Esophagus squamous epithelium (tissue), 5 donors: ENCODE measurements around the gene LGI4. TPM values are rescaled to one million over a fixed set of nuclear protein-coding genes. Genes with fewer than 3 reads are reported as not detected.

Source experiments
- DNase-seq: peaks from one replicate; lab custom pipeline; 2025; lab: John Stamatoyannopoulos, UW
- H3K27ac ChIP-seq, 4 donors: fragments of 200-600 bp; sonication (generic); one replicate each; pipeline ENCODE4 v1.5.1; 2016 to 2019; ENCODE audit warnings: mild to moderate bottlenecking in 1 of 4
- H3K27me3 ChIP-seq, 4 donors: fragments of 200-600 bp; sonication (generic); 1 replicate in 3 of 4; 2 replicates in 1 of 4; pipeline versions ENCODE4 v1.5.1 to v1.6.0; 2017 to 2021; ENCODE audit warnings: antibody characterized with exemption in 1 of 4
- H3K36me3 ChIP-seq, 3 donors: fragments of 200-600 bp; sonication (generic); one replicate each; pipeline ENCODE4 v1.5.1; 2016 to 2019
- H3K4me1 ChIP-seq, 3 donors: fragments of 200-600 bp; sonication (generic); one replicate each; pipeline ENCODE4 v1.5.1; 2017 to 2019
- H3K4me3 ChIP-seq, 4 donors: fragments of 200-600 bp; sonication (generic); 1 replicate in 3 of 4; 2 replicates in 1 of 4; pipeline ENCODE4 v1.5.1; 2016 to 2019; ENCODE audit warnings: mild to moderate bottlenecking in 2 of 4, moderate library complexity in 1 of 4
- H3K9me3 ChIP-seq, 3 donors: fragments of 200-600 bp; sonication (generic); one replicate each; pipeline ENCODE4 v1.5.1; 2016 to 2019
- POLR2A ChIP-seq, 4 donors: fragments of 450-650 bp; IDR thresholded peaks; one replicate each; pipeline ENCODE4 v1.6.1; 2017; ENCODE audit warnings: antibody characterized with exemption in 4 of 4, mild to moderate bottlenecking in 4 of 4, moderate library complexity in 3 of 4
- WGBS, 2 donors: methylation state at CpG; one replicate each; pipeline ENCODE4 v1.1.5; 2018; 5-methylcytosine and 5-hydroxymethylcytosine counted together
- intact Hi-C: fragments of 100-400 bp; cut with DNase I; formaldehyde crosslinking; loops from one replicate; pipeline ENCODE4 v1.15.0; 2022
- total RNA-seq, 4 donors: library from RNA; depleted of rRNA; stranded (reverse); fragments of >200 nt; gene quantifications; one replicate each; pipeline ENCODE4 v1.1.0, GENCODE V29; 2016
- TF ChIP-seq, protein P1 (sequence below), 6 experiments: fragments of 450-650 bp in 4 of 6; fragments of 200-600 bp in 2 of 6; sonication (generic) in 2 of 6; IDR thresholded peaks; one replicate each; pipeline ENCODE4 v1.5.1; 2016 to 2019; ENCODE audit warnings: antibody characterized with exemption in 6 of 6, mild to moderate bottlenecking in 4 of 6, moderate library complexity in 4 of 6
- donor health status: DM: yes; HTN: yes; CAD: no.

LGI4 gene
- total RNA-seq, 4 donors from 2014 or later, result 1.3 to 8.2 (median 1.6) TPM

DNA sequence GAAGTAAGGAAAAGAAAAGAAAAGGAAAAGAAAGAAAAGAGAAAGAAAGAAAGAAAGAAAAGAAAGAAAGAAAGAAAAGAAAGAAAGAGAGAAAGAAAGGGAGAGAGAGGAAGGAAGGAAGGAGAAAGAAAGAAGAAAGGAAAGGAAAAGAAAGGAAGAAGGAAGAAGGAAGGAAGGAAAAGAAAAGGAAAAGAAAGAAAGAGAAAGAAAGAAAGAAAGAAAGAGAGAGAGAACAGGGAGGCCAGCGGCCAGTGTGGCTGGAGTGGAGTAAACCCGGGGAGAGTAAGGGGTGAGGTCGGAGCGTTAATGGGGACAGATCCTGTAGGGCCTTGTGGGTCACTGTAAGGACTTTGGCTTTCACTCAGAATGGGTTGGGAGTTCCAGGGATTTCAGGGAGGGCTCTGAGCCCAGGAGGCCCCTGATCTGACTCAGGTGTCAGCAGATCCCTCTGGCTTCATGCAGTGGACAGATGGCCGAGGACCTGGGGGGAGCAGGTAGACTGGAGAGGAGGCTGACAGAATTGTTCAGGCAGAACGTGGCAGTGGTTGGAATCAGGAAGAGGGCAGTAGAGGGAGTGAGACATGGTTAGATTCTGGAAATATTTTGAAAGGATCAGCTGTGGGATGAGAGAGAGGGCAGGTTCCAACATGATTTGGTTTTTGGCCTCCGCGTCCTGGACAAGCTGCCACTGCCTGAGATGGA lies 39.0 kb downstream of the LGI4 start:
- intact Hi-C loops, result no loop called here
- peak overlapping the region; percentile 69 to 80 (median 76) for H3K27ac ChIP-seq
- TF ChIP-seq, protein P1, sequence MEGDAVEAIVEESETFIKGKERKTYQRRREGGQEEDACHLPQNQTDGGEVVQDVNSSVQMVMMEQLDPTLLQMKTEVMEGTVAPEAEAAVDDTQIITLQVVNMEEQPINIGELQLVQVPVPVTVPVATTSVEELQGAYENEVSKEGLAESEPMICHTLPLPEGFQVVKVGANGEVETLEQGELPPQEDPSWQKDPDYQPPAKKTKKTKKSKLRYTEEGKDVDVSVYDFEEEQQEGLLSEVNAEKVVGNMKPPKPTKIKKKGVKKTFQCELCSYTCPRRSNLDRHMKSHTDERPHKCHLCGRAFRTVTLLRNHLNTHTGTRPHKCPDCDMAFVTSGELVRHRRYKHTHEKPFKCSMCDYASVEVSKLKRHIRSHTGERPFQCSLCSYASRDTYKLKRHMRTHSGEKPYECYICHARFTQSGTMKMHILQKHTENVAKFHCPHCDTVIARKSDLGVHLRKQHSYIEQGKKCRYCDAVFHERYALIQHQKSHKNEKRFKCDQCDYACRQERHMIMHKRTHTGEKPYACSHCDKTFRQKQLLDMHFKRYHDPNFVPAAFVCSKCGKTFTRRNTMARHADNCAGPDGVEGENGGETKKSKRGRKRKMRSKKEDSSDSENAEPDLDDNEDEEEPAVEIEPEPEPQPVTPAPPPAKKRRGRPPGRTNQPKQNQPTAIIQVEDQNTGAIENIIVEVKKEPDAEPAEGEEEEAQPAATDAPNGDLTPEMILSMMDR (IDR thresholded peaks at IDR 0.05), result peak in 1 of 6 experiments; percentile 24
- TF ChIP-seq POLR2A (IDR thresholded peaks at IDR 0.05), result no peak
- H3K36me3 ChIP-seq, result no peaks in the 10 kb centered on the region
- 23 to 37% methylated on average over 8 of the region's 8 CpGs for WGBS, 2 donors
- H3K4me3 ChIP-seq, result no peak overlapping the region
- no peaks in the 10 kb centered on the region for H3K9me3 ChIP-seq
- no peak for DNase-seq
- H3K4me1 ChIP-seq, result peaks cover 16 to 80% (median 25%) of the 10 kb centered on the region in 3 donors
- peaks cover 0 to 7% (median 0%) of the 10 kb centered on the region in 4 donors for H3K27me3 ChIP-seq

DNA sequence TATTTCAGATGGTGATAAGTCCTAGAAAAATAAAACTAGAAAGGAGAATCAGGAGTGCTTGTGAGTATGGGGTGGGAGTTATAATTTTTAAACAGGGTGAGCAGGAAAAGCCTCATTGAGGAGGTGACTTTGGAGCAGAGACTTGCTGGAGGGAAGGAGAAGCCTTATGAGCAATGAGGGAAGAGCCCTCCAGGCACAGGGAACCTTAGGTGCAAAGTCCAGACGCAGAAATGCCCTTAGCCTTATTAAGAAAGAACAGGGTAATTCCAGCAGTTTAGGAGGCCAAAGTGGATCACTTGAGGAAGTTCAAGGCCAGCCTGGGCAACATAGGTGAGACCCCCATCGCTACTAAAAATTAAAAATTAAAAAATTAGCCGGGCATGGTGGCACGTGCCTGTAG lies 40.2 kb downstream of the LGI4 start:
- TF ChIP-seq POLR2A (IDR thresholded peaks at IDR 0.05), result no peak
- TF ChIP-seq, protein P1 (IDR thresholded peaks at IDR 0.05), result no peak
- Histone ChIP-seq H3K4me3 (no peak overlapping the region), H3K4me1 (peaks cover 23 to 89% (median 32%) of the 10 kb centered on the region in 3 donors), H3K36me3 (no peaks in the 10 kb centered on the region), H3K27ac (peak overlapping the region in 1 of 4 donors; percentile 80), H3K9me3 (no peaks in the 10 kb centered on the region), H3K27me3 (peaks cover 0 to 18% (median 0%) of the 10 kb centered on the region in 4 donors)
- intact Hi-C loops, result no loop called here
- 86 to 91% methylated on average over 4 of the region's 4 CpGs for WGBS, 2 donors
- no peak for DNase-seq

DNA sequence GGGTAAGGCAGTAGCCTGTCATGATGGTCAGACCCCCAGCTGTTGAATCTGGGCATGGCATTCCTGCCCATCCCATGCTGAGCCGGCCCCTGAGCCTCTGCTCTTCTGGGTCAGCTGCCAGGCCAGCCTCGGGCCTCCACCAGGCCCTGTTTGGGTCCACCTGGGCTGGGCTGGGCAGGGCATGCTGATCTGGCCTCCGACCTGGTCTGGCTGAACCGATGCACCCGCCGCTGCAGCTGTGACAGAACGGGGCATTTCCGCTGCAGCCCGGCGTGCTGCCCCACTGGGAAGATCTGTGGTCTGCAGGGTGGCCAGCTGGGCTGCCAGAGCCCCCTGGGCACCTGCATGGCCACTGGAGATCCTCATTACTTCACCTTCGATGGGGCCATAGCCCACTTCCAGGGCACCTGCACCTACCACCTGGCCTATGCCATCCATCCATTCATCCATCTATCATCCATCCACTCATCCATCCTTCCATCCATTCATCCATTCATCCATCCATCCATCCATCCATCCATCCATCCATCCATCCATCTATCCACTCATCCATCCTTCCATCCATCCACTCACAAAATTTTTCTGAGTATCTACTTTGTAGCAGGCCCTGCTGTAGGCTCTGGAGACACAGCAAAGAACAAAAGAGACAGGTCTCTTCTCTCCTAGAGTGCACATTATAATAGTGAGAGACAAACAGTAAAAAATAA lies 40.8 kb downstream of the LGI4 start:
- WGBS, 2 donors, result 85 to 90% methylated on average over 1 of the region's 11 CpGs
- TF ChIP-seq, protein P1 (IDR thresholded peaks at IDR 0.05), result no peak
- no peak for TF ChIP-seq POLR2A (IDR thresholded peaks at IDR 0.05)
- Histone ChIP-seq H3K9me3 (no peaks in the 10 kb centered on the region), H3K4me1 (peaks cover 23 to 83% (median 32%) of the 10 kb centered on the region in 3 donors), H3K36me3 (no peaks in the 10 kb centered on the region), H3K27me3 (peaks cover 0 to 24% (median 0%) of the 10 kb centered on the region in 4 donors), H3K4me3 (no peak overlapping the region), H3K27ac (peak overlapping the region in 1 of 4 donors; percentile 80)
- DNase-seq, result no peak
- intact Hi-C loops, result no loop called here

- H3K36me3 ChIP-seq, result no peaks in the 10 kb centered on the region
- no peak for DNase-seq
- 84 to 87% methylated on average over 5 of the region's 5 CpGs for WGBS, 2 donors
- H3K27ac ChIP-seq, result peak overlapping the region in 1 of 4 donors; percentile 83
- H3K4me3 ChIP-seq, result no peak overlapping the region
- H3K4me1 ChIP-seq, result peaks cover 17 to 77% (median 25%) of the 10 kb centered on the region in 3 donors
- H3K27me3 ChIP-seq, result peaks cover 0 to 28% (median 0%) of the 10 kb centered on the region in 4 donors
- intact Hi-C loops, result no loop called here
- H3K9me3 ChIP-seq, result no peaks in the 10 kb centered on the region
- TF ChIP-seq, protein P1 (IDR thresholded peaks at IDR 0.05), result no peak
- no peak for TF ChIP-seq POLR2A (IDR thresholded peaks at IDR 0.05)
Measured at GRCh38 chr19:35093430-35093829, 41.4 kb downstream of the LGI4 start.
